Middle frontal gyrus (tissue), 1 donor: ENCODE data around the gene MTCL3.

Experiments used
- DNase-seq: peaks from one replicate; pipeline ENCODE4 v3.0.0-alpha.2; 2015; ENCODE audit warnings: low spot score; ENCODE audit errors: extremely low spot score

The MTCL3 gene

GRCh38 chr6:127468936-127469335 lies 50.2 kb downstream of the MTCL3 start:
- no peak for DNase-seq

GRCh38 chr6:127466416-127466815 lies 52.7 kb downstream of the MTCL3 start:
- no peak for DNase-seq

GRCh38 chr6:127464881-127465459 lies 54.2 kb downstream of the MTCL3 start:
- DNase-seq: no peak

GRCh38 chr6:127464161-127464880 lies 54.8 kb downstream of the MTCL3 start:
- no peak for DNase-seq

- DNase-seq: no peak
These were observed 56.1 kb downstream of the MTCL3 start for GRCh38 chr6:127463056-127463455.

- no peak for DNase-seq
These were observed 56.8 kb downstream of the MTCL3 start for GRCh38 chr6:127462376-127462775.

- no peak for DNase-seq
These were observed 58.7 kb downstream of the MTCL3 start for GRCh38 chr6:127460465-127460864.

GRCh38 chr6:127459231-127459641 lies 59.9 kb downstream of the MTCL3 start, which contains the start of gene KIAA0408:
Gene KIAA0408, minus strand, starts transcription at chr6:127459389. Its CDS starts 5,408 bp downstream, at chr6:127453981.
- no peak for DNase-seq

- no peak for DNase-seq
These were observed 60.3 kb downstream of the MTCL3 start for GRCh38 chr6:127458817-127459216.

GRCh38 chr6:127458222-127458621 lies 60.9 kb downstream of the MTCL3 start:
- DNase-seq: no peak

- no peak for DNase-seq
These were observed 61.6 kb downstream of the MTCL3 start for GRCh38 chr6:127457456-127458064.

GRCh38 chr6:127456465-127456864 lies 62.7 kb downstream of the MTCL3 start:
- DNase-seq: no peak

- DNase-seq: no peak
These were observed 65.1 kb downstream of the MTCL3 start for GRCh38 chr6:127453845-127454619.

GRCh38 chr6:127452803-127453202 lies 66.3 kb downstream of the MTCL3 start:
- no peak for DNase-seq

GRCh38 chr6:127451388-127451787 lies 67.7 kb downstream of the MTCL3 start:
- no peak for DNase-seq

- DNase-seq: no peak
These were observed 71.4 kb downstream of the MTCL3 start for GRCh38 chr6:127447780-127448179.

GRCh38 chr6:127446356-127446755 lies 72.8 kb downstream of the MTCL3 start:
- DNase-seq: no peak

GRCh38 chr6:127441881-127442280 lies 77.3 kb downstream of the MTCL3 start:
- DNase-seq: no peak

GRCh38 chr6:127439718-127440117 lies 79.4 kb downstream of the MTCL3 start:
- DNase-seq: no peak

- no peak for DNase-seq
These were observed 82.5 kb downstream of the MTCL3 start for GRCh38 chr6:127436578-127437110.

GRCh38 chr6:127435626-127436220 lies 83.4 kb downstream of the MTCL3 start:
- DNase-seq: no peak
